ENCODE measurements around the gene PFKFB2.

- TF ChIP-seq CTCF (IDR thresholded peaks at IDR 0.05) (no peak), POLR2AphosphoS5 (IDR thresholded peaks at IDR 0.05) (no peak)
These were observed 49.6 kb downstream of the PFKFB2 start for GRCh38 chr1:207102659-207103058.

All from esophagus muscularis mucosa (tissue), 3 donors.